ENCODE data around the gene POTEJ.
"Not testable (repeated sequence)": the region's sequence is repeated elsewhere in the genome, so short reads cannot be mapped to it uniquely, and the experiment has no call there.

Gene POTEJ

GRCh38 chr2:130670026-130670745 is 58.9 kb downstream of the POTEJ start:
- H3K27me3 ChIP-seq (ENCODE audit: control insufficient read depth in 1 of 2, insufficient read depth in 1 of 2, low read length in 2 of 2); H3K18ac ChIP-seq (ENCODE audit: low read depth in 1 of 2, low read length in 2 of 2); H2AFZ ChIP-seq (ENCODE audit: low read depth, low read length); DNase-seq; H2BK15ac ChIP-seq (ENCODE audit: low read depth, poor library complexity, severe bottlenecking); H3K9me3 ChIP-seq (ENCODE audit: control insufficient read depth, low read length); H3K27ac ChIP-seq (ENCODE audit: low read length, poor library complexity, severe bottlenecking); H2BK12ac ChIP-seq (ENCODE audit: low read length in 2 of 2); H3K23ac ChIP-seq (ENCODE audit: low read length in 2 of 2); H4K8ac ChIP-seq (ENCODE audit: low read length); H3K4me1 ChIP-seq (ENCODE audit: control insufficient read depth, insufficient read depth, low read depth, low read length); H3K4ac ChIP-seq (ENCODE audit: low read depth in 1 of 2, low read length in 2 of 2); H3K14ac ChIP-seq (ENCODE audit: low read length in 2 of 2); H3K79me1 ChIP-seq (replicated peaks; ENCODE audit: low read length, poor library complexity, severe bottlenecking); H3K4me2 ChIP-seq (ENCODE audit: low read length, poor library complexity, severe bottlenecking); H3K36me3 ChIP-seq (ENCODE audit: control insufficient read depth in 1 of 2, insufficient read depth in 2 of 2, low read depth in 1 of 2, low read length in 2 of 2); H2BK5ac ChIP-seq (ENCODE audit: low read depth, low read length, poor library complexity, severe bottlenecking); H4K91ac ChIP-seq (ENCODE audit: low read length); H3K4me3 ChIP-seq (ENCODE audit: insufficient read depth in 1 of 2, low read depth in 1 of 2, low read length in 2 of 2); H2BK120ac ChIP-seq (ENCODE audit: low read depth, low read length); H3K9ac ChIP-seq (ENCODE audit: low read length); H2AK5ac ChIP-seq (ENCODE audit: low read length, severe bottlenecking): not testable (repeated sequence)
- WGBS: 84% methylated on average over 8 of the region's 13 CpGs

GRCh38 chr2:130692041-130692770 is 81.0 kb downstream of the POTEJ start:
- H2BK5ac ChIP-seq (ENCODE audit: low read depth, low read length, poor library complexity, severe bottlenecking); H3K4ac ChIP-seq (ENCODE audit: low read depth in 1 of 2, low read length in 2 of 2); H3K4me1 ChIP-seq (ENCODE audit: control insufficient read depth, insufficient read depth, low read depth, low read length); H4K8ac ChIP-seq (ENCODE audit: low read length); H3K14ac ChIP-seq (ENCODE audit: low read length in 2 of 2); H3K9ac ChIP-seq (ENCODE audit: low read length); H3K36me3 ChIP-seq (ENCODE audit: control insufficient read depth in 1 of 2, insufficient read depth in 2 of 2, low read depth in 1 of 2, low read length in 2 of 2); H2BK120ac ChIP-seq (ENCODE audit: low read depth, low read length); H3K9me3 ChIP-seq (ENCODE audit: control insufficient read depth, low read length); H3K4me2 ChIP-seq (ENCODE audit: low read length, poor library complexity, severe bottlenecking); H3K27me3 ChIP-seq (ENCODE audit: control insufficient read depth in 1 of 2, insufficient read depth in 1 of 2, low read length in 2 of 2); H3K23ac ChIP-seq (ENCODE audit: low read length in 2 of 2); DNase-seq; H2AFZ ChIP-seq (ENCODE audit: low read depth, low read length); H2BK15ac ChIP-seq (ENCODE audit: low read depth, poor library complexity, severe bottlenecking); H4K91ac ChIP-seq (ENCODE audit: low read length); H3K79me1 ChIP-seq (replicated peaks; ENCODE audit: low read length, poor library complexity, severe bottlenecking); H3K18ac ChIP-seq (ENCODE audit: low read depth in 1 of 2, low read length in 2 of 2); H3K27ac ChIP-seq (ENCODE audit: low read length, poor library complexity, severe bottlenecking); H2BK12ac ChIP-seq (ENCODE audit: low read length in 2 of 2); H3K4me3 ChIP-seq (ENCODE audit: insufficient read depth in 1 of 2, low read depth in 1 of 2, low read length in 2 of 2); H2AK5ac ChIP-seq (ENCODE audit: low read length, severe bottlenecking): not testable (repeated sequence)
- WGBS: 86% methylated on average over 8 of the region's 35 CpGs

GRCh38 chr2:130693474-130693873 is 82.2 kb downstream of the POTEJ start:
- H3K14ac ChIP-seq (ENCODE audit: low read length in 2 of 2); H2AK5ac ChIP-seq (ENCODE audit: low read length, severe bottlenecking); H3K4me3 ChIP-seq (ENCODE audit: insufficient read depth in 1 of 2, low read depth in 1 of 2, low read length in 2 of 2); H4K91ac ChIP-seq (ENCODE audit: low read length); H3K9ac ChIP-seq (ENCODE audit: low read length); H2BK120ac ChIP-seq (ENCODE audit: low read depth, low read length); H3K18ac ChIP-seq (ENCODE audit: low read depth in 1 of 2, low read length in 2 of 2); H3K4me2 ChIP-seq (ENCODE audit: low read length, poor library complexity, severe bottlenecking); H3K23ac ChIP-seq (ENCODE audit: low read length in 2 of 2); H3K9me3 ChIP-seq (ENCODE audit: control insufficient read depth, low read length); H2AFZ ChIP-seq (ENCODE audit: low read depth, low read length); H3K79me1 ChIP-seq (replicated peaks; ENCODE audit: low read length, poor library complexity, severe bottlenecking); H3K4ac ChIP-seq (ENCODE audit: low read depth in 1 of 2, low read length in 2 of 2); H4K8ac ChIP-seq (ENCODE audit: low read length); H2BK5ac ChIP-seq (ENCODE audit: low read depth, low read length, poor library complexity, severe bottlenecking); H3K27ac ChIP-seq (ENCODE audit: low read length, poor library complexity, severe bottlenecking); H3K36me3 ChIP-seq (ENCODE audit: control insufficient read depth in 1 of 2, insufficient read depth in 2 of 2, low read depth in 1 of 2, low read length in 2 of 2); H3K27me3 ChIP-seq (ENCODE audit: control insufficient read depth in 1 of 2, insufficient read depth in 1 of 2, low read length in 2 of 2); H2BK15ac ChIP-seq (ENCODE audit: low read depth, poor library complexity, severe bottlenecking); DNase-seq; H2BK12ac ChIP-seq (ENCODE audit: low read length in 2 of 2); H3K4me1 ChIP-seq (ENCODE audit: control insufficient read depth, insufficient read depth, low read depth, low read length): not testable (repeated sequence)
- WGBS: 14% methylated on average over 6 of the region's 37 CpGs

GRCh38 chr2:130703250-130703649 is 92.0 kb downstream of the POTEJ start:
- 90% methylated on average over 3 of the region's 3 CpGs for WGBS
- not testable (repeated sequence) for H3K14ac ChIP-seq (ENCODE audit: low read length in 2 of 2); H2BK15ac ChIP-seq (ENCODE audit: low read depth, poor library complexity, severe bottlenecking); H4K91ac ChIP-seq (ENCODE audit: low read length); H3K23ac ChIP-seq (ENCODE audit: low read length in 2 of 2); H3K4me2 ChIP-seq (ENCODE audit: low read length, poor library complexity, severe bottlenecking); H3K4ac ChIP-seq (ENCODE audit: low read depth in 1 of 2, low read length in 2 of 2); H3K4me1 ChIP-seq (ENCODE audit: control insufficient read depth, insufficient read depth, low read depth, low read length); H2AFZ ChIP-seq (ENCODE audit: low read depth, low read length); H3K9ac ChIP-seq (ENCODE audit: low read length); H2BK120ac ChIP-seq (ENCODE audit: low read depth, low read length); H3K27ac ChIP-seq (ENCODE audit: low read length, poor library complexity, severe bottlenecking); H3K9me3 ChIP-seq (ENCODE audit: control insufficient read depth, low read length); H2BK12ac ChIP-seq (ENCODE audit: low read length in 2 of 2); H3K4me3 ChIP-seq (ENCODE audit: insufficient read depth in 1 of 2, low read depth in 1 of 2, low read length in 2 of 2); DNase-seq; H2AK5ac ChIP-seq (ENCODE audit: low read length, severe bottlenecking); H4K8ac ChIP-seq (ENCODE audit: low read length); H3K27me3 ChIP-seq (ENCODE audit: control insufficient read depth in 1 of 2, insufficient read depth in 1 of 2, low read length in 2 of 2); H3K36me3 ChIP-seq (ENCODE audit: control insufficient read depth in 1 of 2, insufficient read depth in 2 of 2, low read depth in 1 of 2, low read length in 2 of 2); H2BK5ac ChIP-seq (ENCODE audit: low read depth, low read length, poor library complexity, severe bottlenecking); H3K79me1 ChIP-seq (replicated peaks; ENCODE audit: low read length, poor library complexity, severe bottlenecking); H3K18ac ChIP-seq (ENCODE audit: low read depth in 1 of 2, low read length in 2 of 2)
